Activated CD4-positive, alpha-beta T cell treated with anti-CD3 and anti-CD28 coated beads for 24 hours (primary cell): ENCODE data around the gene C2CD2L.
"Not testable (repeated sequence)": the region's sequence is repeated elsewhere in the genome, so short reads cannot be mapped to it uniquely, and the experiment has no call there.

Source experiments
- DNase-seq, 2 donors: peaks; one replicate each; pipeline ENCODE4 v3.0.0-alpha.2; 2020; ENCODE audit warnings: low read depth in 2 of 2

The C2CD2L gene

DNA sequence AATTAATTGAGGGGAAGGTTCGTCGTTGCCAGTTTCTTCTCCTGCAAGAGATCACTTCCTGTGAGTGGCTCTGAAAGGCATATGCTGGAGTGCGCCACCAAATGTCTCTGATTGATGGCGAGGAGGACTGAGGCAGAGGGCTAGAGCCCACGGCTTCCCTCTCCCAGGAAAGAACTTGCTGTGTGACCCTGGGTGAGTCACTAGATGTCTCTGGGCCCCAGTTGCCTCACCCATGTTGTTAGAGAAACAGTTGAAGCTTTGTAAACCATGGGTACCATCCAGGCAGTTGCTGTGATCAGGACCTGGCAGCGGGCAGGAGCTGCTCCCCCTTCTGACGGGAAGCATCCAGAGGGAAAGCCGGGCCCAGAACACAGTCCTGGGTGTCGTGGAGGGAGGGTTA lies 44.9 kb downstream of the C2CD2L start:
- no peak for DNase-seq

DNA sequence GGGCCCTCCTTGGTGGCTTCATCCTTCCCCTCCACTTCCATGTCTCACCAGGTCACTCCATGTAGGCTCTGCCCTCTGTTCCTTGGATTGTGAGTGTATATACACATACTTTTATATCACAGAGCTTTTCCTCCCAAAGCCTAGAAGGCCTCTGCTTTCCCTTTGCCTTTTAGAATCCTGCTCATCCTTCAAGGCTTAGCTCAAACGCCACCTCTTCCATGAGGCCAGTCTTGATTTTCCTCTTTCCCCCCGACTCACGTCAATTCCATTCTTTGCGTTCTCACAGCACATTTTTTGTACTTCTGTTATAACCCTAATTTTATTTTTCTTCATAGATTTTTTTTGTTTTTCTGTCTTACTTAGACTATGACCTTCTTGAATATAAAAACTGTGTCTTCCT lies 45.5 kb downstream of the C2CD2L start:
- DNase-seq: no peak

DNA sequence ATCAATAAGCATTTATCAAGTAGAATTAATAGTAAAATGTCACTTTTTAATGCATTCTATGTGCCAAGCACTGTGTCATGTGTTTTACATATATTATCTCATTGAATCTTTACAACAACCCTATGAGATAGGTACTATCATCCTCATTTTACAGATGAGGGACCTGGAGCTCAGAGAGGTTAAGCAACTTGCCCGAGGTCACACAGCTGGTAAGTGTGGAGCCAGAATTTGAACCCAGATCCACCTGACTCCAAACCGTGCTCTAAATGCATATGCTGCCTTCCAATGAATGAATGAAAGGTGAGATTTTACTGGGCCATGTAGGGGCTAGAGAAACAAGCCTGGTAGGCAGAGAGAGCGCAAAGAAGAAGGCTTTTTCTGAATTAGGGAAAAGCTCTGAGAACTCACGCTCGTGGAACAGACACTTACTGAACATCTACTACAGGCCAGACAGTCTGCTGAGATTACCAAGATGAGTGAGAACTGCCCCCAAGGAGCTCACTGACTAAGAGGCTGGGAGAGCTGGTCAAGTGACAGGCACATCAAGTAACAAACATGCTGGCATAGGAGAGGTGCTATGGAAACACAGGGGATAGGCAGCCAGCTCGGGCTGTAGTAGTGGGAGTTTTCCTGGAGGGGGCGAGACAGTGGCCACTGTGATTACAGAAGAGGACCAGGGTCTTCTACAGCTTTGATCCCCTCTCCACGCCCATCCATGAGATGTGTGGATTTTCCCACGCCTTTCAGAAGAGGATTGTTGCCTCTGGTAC lies 46.1 kb downstream of the C2CD2L start:
- DNase-seq: no peak

DNA sequence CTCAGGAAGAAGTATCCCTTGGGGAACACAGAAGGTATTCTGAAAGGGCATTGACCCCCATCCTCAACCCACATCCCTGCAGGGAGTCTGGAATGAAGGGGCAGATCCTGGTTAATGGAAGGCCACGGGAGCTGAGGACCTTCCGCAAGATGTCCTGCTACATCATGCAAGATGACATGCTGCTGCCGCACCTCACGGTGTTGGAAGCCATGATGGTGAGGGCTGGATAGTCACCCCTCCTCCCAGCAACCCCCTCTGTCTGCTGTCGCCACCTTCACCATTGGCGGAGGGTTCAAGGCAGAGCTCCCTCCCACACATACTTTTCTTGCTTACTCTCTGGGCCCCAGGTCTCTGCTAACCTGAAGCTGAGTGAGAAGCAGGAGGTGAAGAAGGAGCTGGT lies 47.0 kb downstream of the C2CD2L start:
- DNase-seq: no peak

DNA sequence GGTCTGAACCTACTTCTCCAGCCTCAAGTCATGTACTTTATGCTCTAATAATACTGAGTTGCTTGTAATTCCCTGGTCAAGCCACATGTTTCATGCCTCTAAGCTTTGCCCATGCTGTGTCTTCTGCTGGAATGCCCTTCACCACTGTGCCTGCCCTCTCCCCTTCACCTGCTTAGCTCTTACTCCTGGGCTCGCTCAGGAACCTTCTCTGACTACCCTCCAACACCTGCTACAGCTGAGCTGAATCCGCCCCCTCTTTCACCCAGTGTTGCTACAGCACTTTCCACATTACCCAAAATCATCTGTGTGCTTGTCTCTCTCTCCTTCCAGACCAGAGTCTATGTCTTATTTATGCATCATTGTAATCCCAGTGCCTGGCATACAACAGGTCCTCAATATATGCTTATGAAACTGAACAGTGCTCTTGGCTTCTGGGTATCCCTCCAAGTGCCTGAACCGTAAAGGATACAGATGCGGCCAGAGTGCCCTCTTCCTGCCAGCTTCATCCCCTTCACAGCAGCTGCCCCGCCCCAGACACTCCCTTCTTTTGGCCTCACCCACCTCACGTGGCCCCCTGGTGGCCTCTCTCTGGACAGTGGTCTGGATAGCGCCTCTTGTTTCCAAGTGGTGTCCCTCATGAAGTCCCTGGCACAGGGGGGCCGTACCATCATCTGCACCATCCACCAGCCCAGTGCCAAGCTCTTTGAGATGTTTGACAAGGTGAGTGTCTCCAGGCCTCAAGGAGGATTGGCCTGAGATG lies 48.8 kb downstream of the C2CD2L start:
- DNase-seq: no peak

DNA sequence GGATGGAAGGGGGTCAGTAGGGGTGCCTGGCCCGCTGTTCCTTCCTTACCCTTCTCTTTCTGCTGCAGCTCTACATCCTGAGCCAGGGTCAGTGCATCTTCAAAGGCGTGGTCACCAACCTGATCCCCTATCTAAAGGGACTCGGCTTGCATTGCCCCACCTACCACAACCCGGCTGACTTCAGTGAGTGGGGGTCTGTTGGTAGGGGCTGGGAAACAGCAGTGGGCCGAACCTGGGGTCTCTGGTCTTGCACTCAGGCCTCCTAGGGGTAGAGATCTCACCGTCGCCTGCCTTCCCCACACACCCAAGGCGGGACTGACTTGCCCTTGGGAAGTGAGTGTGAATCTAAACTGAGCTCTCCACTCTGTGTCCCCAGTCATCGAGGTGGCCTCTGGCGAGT lies 49.4 kb downstream of the C2CD2L start:
- DNase-seq: no peak

DNA sequence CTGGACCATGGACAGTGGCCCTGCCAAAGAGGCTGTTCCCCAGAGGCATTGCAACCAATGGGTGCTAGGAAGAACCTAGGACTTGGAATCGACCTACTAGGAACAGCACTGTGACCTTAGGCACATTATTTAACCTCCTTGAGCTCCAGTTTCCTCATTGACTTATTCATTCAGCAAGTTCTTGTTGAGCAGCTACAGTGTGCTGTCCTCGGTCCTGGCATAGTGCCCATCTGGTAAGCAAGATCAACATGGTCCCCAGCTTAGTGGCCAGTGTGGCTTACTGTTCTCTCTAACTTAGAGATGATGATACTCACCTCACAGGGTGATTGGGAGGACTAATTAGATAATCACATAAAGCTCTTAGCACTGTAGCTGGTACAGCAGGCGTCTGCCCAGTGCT lies 49.9 kb downstream of the C2CD2L start:
- DNase-seq: no peak

DNA sequence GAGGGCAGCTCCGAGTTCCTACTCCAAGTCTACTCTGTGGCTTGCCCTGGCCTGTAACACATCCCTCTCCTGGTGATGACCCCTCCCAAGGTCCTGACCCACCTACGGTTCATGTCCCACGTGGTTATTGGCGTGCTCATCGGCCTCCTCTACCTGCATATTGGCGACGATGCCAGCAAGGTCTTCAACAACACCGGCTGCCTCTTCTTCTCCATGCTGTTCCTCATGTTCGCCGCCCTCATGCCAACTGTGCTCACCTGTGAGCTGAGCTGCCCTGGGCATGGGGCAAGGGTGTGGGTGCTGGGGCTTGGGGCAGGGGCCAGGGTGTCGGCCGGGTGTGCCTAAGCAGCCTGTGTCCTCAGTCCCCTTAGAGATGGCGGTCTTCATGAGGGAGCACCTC lies 51.3 kb downstream of the C2CD2L start:
- no peak for DNase-seq

DNA sequence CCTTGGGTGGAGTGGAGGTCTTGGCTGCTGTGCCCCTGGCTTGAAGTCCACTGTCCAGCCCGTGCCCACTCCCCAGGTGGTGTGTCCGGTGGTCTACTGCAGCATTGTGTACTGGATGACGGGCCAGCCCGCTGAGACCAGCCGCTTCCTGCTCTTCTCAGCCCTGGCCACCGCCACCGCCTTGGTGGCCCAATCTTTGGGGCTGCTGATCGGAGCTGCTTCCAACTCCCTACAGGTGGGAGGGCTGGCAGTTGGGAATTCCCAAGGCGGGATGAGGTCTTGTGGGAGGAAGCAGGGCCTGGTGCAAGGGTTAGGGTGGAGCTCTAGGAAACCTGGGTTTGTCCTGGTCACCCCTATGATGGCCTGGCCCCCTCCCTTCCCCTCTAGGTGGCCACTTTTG lies 53.0 kb downstream of the C2CD2L start:
- DNase-seq: no peak

DNA sequence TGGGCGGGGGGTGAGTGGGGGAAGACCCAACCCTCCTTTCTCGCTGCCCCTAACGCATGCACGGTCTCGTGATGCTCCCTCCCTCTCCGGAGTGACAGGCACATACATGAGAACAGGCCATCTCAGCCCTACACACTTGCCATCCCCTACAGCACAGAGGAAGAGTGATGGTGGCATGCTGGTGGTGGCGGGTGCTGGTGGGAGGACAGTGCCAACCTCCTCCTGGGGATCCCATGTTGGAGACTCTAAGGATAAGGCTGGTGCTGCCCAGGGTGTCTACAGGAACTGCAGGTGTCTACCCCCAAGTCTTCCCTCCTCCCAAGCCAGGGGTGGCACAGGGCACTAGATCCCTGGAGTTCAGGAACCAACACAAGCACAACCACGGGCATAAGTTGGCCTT lies 54.7 kb downstream of the C2CD2L start:
- no peak for DNase-seq

DNA sequence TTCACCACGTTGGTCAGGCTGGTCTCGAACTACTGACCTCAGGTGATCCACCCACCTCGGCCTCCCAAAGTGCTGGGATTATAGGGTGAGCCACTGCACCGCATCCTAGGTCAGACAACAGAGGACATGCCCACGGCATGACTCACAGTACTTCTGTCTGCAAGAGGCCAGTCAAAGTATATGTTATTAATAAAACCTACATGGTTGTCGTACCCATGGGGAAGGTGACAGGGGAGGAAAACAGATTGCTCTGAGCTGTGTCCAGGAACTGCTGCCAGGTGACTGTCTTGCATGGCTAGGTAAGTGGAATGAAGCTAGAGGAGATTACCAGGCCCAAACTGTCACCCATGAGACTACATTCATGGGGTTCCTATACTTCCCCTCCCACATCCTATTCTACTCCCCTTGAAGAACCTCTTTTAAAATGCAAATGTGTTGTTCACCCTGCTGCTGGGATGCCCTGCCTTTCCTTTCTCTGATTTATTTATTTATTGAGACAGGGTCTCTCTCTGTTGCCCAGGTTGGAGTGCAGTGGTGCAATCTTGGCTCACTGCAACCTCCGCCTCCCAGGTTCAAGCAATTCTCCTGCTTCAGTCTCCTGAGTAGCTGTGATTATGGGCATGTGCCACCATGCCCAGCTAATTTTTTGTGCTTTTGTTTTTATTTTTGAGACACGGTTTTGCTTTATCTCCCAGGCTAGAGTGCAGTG lies 59.4 kb downstream of the C2CD2L start:
- no peak for DNase-seq

DNA sequence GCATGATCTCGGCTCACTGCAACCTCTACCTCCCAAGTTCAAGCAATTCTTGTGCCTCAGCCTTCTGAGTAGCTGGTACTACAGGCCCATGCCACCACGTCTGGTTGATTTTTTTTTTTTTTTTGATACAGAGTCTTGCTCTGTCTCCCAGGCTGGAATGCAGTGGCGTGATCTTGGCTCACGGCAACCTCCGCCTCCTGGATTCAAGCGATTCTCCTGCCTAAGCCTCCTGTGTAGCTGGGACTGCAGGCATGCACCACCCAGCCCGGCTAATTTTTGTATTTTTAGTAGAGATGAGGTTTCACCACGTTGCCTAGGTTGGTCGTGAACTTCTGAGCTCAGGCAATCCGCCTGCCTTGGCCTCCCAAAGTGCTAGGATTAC lies 59.9 kb downstream of the C2CD2L start:
- DNase-seq: not testable (repeated sequence)

DNA sequence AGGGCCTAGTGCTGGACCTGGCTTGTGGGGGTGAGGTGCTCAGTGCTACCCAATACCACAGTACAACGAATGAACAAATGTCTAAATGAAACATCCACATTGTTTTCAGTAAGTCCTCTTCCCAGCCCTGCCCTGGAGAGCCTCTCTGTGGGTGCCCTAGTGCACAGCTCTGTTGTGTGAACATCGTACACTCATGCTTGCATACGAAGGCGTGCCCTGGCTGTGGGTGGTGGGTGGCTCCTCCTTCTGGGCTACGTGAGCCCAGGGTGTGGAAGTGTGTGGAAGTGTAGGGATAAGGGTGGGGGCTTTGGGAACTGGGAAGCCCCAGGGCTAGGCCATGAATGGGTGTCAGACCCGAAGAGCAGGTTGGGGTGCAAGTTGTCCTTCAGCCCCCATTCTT lies 60.8 kb downstream of the C2CD2L start:
- no peak for DNase-seq
